DOHH2 (cell line): ENCODE measurements around the gene CAPG.

ENCODE experiments used
- H3F3A ChIP-seq: fragments of 200-600 bp; sonication (generic), shearing (Covaris generic); 2 replicates; pipeline ENCODE4 v1.6.0; 2016; ENCODE audit warnings: antibody characterized with exemption, mild to moderate bottlenecking; ENCODE audit not compliant: control insufficient read depth, insufficient read depth
- H3K27ac ChIP-seq: fragments of 200-600 bp; sonication (generic); 2 replicates; pipeline ENCODE4 v1.5.1; 2014; ENCODE audit warnings: low read depth, mild to moderate bottlenecking, low read length, moderate library complexity
- H3K27me3 ChIP-seq: fragments of 200-600 bp; sonication (generic); 2 replicates; pipeline ENCODE4 v1.6.1; 2014; ENCODE audit warnings: mild to moderate bottlenecking, low read length, mixed read lengths; ENCODE audit not compliant: control insufficient read depth
- H3K36me3 ChIP-seq: fragments of 200-600 bp; sonication (generic); 2 replicates; pipeline ENCODE4 v1.6.1; 2014; ENCODE audit warnings: mild to moderate bottlenecking, low read length, moderate library complexity, mixed read lengths; ENCODE audit not compliant: control insufficient read depth
- H3K4me1 ChIP-seq: fragments of 200-600 bp; sonication (generic); 2 replicates; pipeline ENCODE4 v1.6.1; 2014; ENCODE audit warnings: mild to moderate bottlenecking, low read length, mixed read lengths; ENCODE audit not compliant: control insufficient read depth
- H3K4me2 ChIP-seq: fragments of 200-600 bp; sonication (generic); 2 replicates; pipeline ENCODE4 v1.6.0; 2014; ENCODE audit warnings: mild to moderate bottlenecking, low read length, moderate library complexity
- H3K4me3 ChIP-seq: fragments of 200-600 bp; sonication (generic); 2 replicates; pipeline ENCODE4 v1.5.1; 2014; ENCODE audit warnings: mild to moderate bottlenecking, low read length, mixed read lengths
- H3K79me2 ChIP-seq: fragments of 200-600 bp; sonication (generic); 2 replicates; pipeline ENCODE4 v1.6.1; 2014; ENCODE audit warnings: mild to moderate bottlenecking, low read length, mixed read lengths; ENCODE audit not compliant: control insufficient read depth
- H3K9me2 ChIP-seq: fragments of 200-600 bp; sonication (generic); replicated peaks from 2 replicates; pipeline ENCODE4 v1.6.1; 2014; ENCODE audit warnings: mild to moderate bottlenecking, low read length, mixed read lengths; ENCODE audit not compliant: control insufficient read depth
- H3K9me3 ChIP-seq: fragments of 200-600 bp; sonication (generic); 2 replicates; pipeline ENCODE4 v1.6.1; 2014; ENCODE audit warnings: antibody characterized with exemption, low read length, mixed read lengths; ENCODE audit not compliant: control insufficient read depth, insufficient read depth
- H4K20me1 ChIP-seq: fragments of 200-600 bp; sonication (generic); 2 replicates; pipeline ENCODE4 v1.6.0; 2014; ENCODE audit warnings: low read depth, mild to moderate bottlenecking, antibody characterized with exemption, low read length, moderate library complexity; ENCODE audit not compliant: control insufficient read depth, insufficient read depth
- EZH2phosphoT487 ChIP-seq: fragments of 200-600 bp; sonication (generic); IDR thresholded peaks from 2 replicates; pipeline ENCODE4 v1.6.1; 2017; ENCODE audit warnings: borderline replicate concordance, mild to moderate bottlenecking, antibody characterized with exemption, low read length, moderate library complexity, mixed read lengths
- TF ChIP-seq, protein P1 (sequence below): fragments of 200-600 bp; sonication (generic); IDR thresholded peaks from one replicate; pipeline ENCODE4 v1.5.1; 2014; ENCODE audit warnings: antibody characterized with exemption, mild to moderate bottlenecking, low read depth, low read length; ENCODE audit not compliant: poor library complexity, severe bottlenecking

CAPG gene

DNA sequence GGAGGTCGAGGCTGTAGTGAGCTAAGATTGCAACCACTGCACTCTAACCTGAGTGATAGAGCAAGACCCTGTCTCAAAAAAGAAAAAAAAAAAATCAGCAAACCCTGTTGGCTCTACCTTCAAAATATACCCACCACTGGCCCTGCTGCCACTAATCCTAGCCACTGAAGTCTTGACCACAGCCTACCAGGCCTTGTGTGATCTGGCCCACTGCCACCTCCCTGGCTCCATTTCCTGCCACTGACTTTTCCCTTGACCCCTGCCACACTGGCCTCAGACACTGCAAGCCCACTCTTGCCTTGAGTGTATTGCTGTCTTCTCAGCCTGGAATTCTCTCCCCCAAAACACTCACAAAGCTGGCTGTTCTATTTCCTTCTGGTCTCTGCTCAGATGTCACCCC, 42.1 kb upstream of the CAPG start:
- no peaks in the 10 kb centered on the region for H3K36me3 ChIP-seq
- H3K4me1 ChIP-seq, result no peaks in the 10 kb centered on the region
- H3K27me3 ChIP-seq, result peaks cover 4% of the 10 kb centered on the region; the same call in 1 of the 2 replicates
- H3K27ac ChIP-seq, result no peak overlapping the region
- TF ChIP-seq, protein P1, sequence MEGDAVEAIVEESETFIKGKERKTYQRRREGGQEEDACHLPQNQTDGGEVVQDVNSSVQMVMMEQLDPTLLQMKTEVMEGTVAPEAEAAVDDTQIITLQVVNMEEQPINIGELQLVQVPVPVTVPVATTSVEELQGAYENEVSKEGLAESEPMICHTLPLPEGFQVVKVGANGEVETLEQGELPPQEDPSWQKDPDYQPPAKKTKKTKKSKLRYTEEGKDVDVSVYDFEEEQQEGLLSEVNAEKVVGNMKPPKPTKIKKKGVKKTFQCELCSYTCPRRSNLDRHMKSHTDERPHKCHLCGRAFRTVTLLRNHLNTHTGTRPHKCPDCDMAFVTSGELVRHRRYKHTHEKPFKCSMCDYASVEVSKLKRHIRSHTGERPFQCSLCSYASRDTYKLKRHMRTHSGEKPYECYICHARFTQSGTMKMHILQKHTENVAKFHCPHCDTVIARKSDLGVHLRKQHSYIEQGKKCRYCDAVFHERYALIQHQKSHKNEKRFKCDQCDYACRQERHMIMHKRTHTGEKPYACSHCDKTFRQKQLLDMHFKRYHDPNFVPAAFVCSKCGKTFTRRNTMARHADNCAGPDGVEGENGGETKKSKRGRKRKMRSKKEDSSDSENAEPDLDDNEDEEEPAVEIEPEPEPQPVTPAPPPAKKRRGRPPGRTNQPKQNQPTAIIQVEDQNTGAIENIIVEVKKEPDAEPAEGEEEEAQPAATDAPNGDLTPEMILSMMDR, result no peak
- no peak for TF ChIP-seq EZH2phosphoT487
- no peaks in the 10 kb centered on the region for H3K79me2 ChIP-seq
- H4K20me1 ChIP-seq, result no peaks in the 10 kb centered on the region
- H3K9me2 ChIP-seq, result no peaks in the 10 kb centered on the region
- no peaks in the 10 kb centered on the region for H3F3A ChIP-seq
- no peak overlapping the region for H3K4me3 ChIP-seq
- H3K4me2 ChIP-seq, result no peak overlapping the region
- no peaks in the 10 kb centered on the region for H3K9me3 ChIP-seq

GRCh38 chr2:85449214-85449588, 39.0 kb upstream of the CAPG start:
- Histone ChIP-seq H3K9me2 (no peaks in the 10 kb centered on the region), H3K4me2 (no peak overlapping the region), H3K27me3 (no peaks in the 10 kb centered on the region), H3K9me3 (no peaks in the 10 kb centered on the region), H3K4me1 (no peaks in the 10 kb centered on the region), H3K4me3 (no peak overlapping the region), H3K79me2 (no peaks in the 10 kb centered on the region), H4K20me1 (no peaks in the 10 kb centered on the region), H3F3A (no peaks in the 10 kb centered on the region), H3K36me3 (no peaks in the 10 kb centered on the region), H3K27ac (no peak overlapping the region)
- TF ChIP-seq EZH2phosphoT487, result no peak
- TF ChIP-seq, protein P1, result no peak

DNA sequence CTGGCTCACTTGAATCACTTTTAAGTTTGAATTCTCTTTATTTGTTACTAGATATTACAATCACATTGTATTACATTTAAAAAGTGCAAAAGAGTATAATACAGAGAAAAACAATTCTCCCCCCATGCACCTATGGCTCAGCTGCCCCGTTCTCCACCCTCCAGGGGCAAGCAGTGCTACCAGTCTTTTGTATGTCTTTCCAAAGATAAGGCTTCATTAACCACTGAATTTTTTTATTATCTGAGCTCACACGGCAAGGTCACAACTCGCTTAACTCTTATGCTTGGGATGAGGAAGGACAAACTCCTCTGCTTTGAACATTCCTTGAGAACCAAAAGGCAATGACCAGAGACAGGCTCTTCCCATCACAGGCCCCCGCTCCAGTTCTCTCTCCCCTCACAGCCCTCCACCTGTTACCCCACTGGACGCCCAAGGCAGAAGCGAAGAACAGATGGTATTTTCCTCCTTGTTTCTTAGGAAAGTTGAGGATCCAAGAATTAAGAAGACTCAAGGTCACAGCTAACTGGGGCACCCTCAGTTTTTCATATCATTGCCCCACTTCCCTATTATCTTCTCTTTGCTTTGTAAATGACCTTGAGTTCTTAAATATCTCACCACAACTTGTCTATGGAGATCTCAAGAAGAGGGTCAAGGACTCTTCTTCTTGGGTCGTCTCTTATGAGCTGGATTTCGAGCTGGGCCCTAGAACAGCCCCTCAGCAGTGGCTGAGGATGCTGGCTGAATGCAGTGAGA, 38.5 kb upstream of the CAPG start:
- no peaks in the 10 kb centered on the region for H3K9me2 ChIP-seq

More for the DNA sequence above, 38.5 kb upstream of the CAPG start:
- no peak overlapping the region for H3K27ac ChIP-seq
- H4K20me1 ChIP-seq, result no peaks in the 10 kb centered on the region
- no peaks in the 10 kb centered on the region for H3K79me2 ChIP-seq
- H3K4me1 ChIP-seq, result no peaks in the 10 kb centered on the region
- H3K4me3 ChIP-seq, result no peak overlapping the region
- no peaks in the 10 kb centered on the region for H3K9me3 ChIP-seq
- H3F3A ChIP-seq, result no peaks in the 10 kb centered on the region
- H3K36me3 ChIP-seq, result no peaks in the 10 kb centered on the region
- no peak for TF ChIP-seq EZH2phosphoT487
- TF ChIP-seq, protein P1, result no peak
- no peaks in the 10 kb centered on the region for H3K27me3 ChIP-seq
- no peak overlapping the region for H3K4me2 ChIP-seq
